Ishikawa (cell line): ENCODE results near the gene CRYGA.

Experiments used
- CEBPB ChIP-seq: IDR thresholded peaks from 2 replicates; pipeline ENCODE4 v1.6.1; 2012
- CREB1 ChIP-seq: IDR thresholded peaks from 2 replicates; pipeline ENCODE4 v1.6.1; 2012; ENCODE audit warnings: low read depth
- EGR1 ChIP-seq: IDR thresholded peaks from 2 replicates; pipeline ENCODE4 v1.6.1; 2012
- EP300 ChIP-seq: IDR thresholded peaks from 2 replicates; pipeline ENCODE4 v1.6.1; 2012; ENCODE audit warnings: borderline replicate concordance
- FOXM1 ChIP-seq: IDR thresholded peaks from 2 replicates; pipeline ENCODE4 v1.6.1; 2012; ENCODE audit warnings: low read depth, borderline replicate concordance
- MAX ChIP-seq: IDR thresholded peaks from 2 replicates; pipeline ENCODE4 v1.6.1; 2012
- NFIC ChIP-seq: IDR thresholded peaks from 2 replicates; pipeline ENCODE4 v1.6.1; 2012
- RAD21 ChIP-seq: IDR thresholded peaks from 2 replicates; pipeline ENCODE4 v1.6.1; 2012; ENCODE audit warnings: low read depth
- REST ChIP-seq: IDR thresholded peaks from 2 replicates; pipeline ENCODE4 v1.6.1; 2012; ENCODE audit warnings: low read depth, mild to moderate bottlenecking
- TAF1 ChIP-seq: IDR thresholded peaks from 2 replicates; pipeline ENCODE4 v1.6.1; 2012; ENCODE audit warnings: low read depth, mild to moderate bottlenecking
- TCF12 ChIP-seq: IDR thresholded peaks from 2 replicates; pipeline ENCODE4 v1.6.1; 2012; ENCODE audit warnings: low read depth
- TEAD4 ChIP-seq: IDR thresholded peaks from 2 replicates; pipeline ENCODE4 v1.6.1; 2012
- USF1 ChIP-seq: IDR thresholded peaks from 2 replicates; pipeline ENCODE4 v1.6.1; 2012
- YY1 ChIP-seq: IDR thresholded peaks from 2 replicates; pipeline ENCODE4 v1.6.1; 2012; ENCODE audit warnings: low read depth
- ZBTB7A ChIP-seq: IDR thresholded peaks from 2 replicates; pipeline ENCODE4 v1.6.1; 2012; ENCODE audit warnings: low read depth

The CRYGA gene

GRCh38 chr2:208207769-208208168 is 44.4 kb upstream of the CRYGA start:
- no peak for TF ChIP-seq USF1
- no peak for TF ChIP-seq MAX
- no peak for TF ChIP-seq EP300
- TF ChIP-seq NFIC = no peak
- no peak for TF ChIP-seq CEBPB
- TF ChIP-seq RAD21 = no peak
- TF ChIP-seq TCF12 = no peak
- TF ChIP-seq EGR1 = no peak
- no peak for TF ChIP-seq ZBTB7A
- TF ChIP-seq FOXM1 = no peak
- no peak for TF ChIP-seq CREB1
- no peak for TF ChIP-seq TAF1
- no peak for TF ChIP-seq YY1
- no peak for TF ChIP-seq TEAD4
- no peak for TF ChIP-seq REST

- TF ChIP-seq TAF1 (no peak), FOXM1 (no peak), TCF12 (no peak), USF1 (no peak), EP300 (no peak), NFIC (no peak), YY1 (no peak)
Observed at GRCh38 chr2:208204166-208204565, 40.8 kb upstream of the CRYGA start.

GRCh38 chr2:208195531-208195930 is 32.1 kb upstream of the CRYGA start:
- TF ChIP-seq FOXM1 = no peak
- TF ChIP-seq MAX = no peak
- TF ChIP-seq EP300 = no peak
- TF ChIP-seq YY1 = no peak
- no peak for TF ChIP-seq NFIC
- TF ChIP-seq REST = no peak
- no peak for TF ChIP-seq EGR1
- no peak for TF ChIP-seq TEAD4
- TF ChIP-seq ZBTB7A = no peak
- no peak for TF ChIP-seq USF1
- no peak for TF ChIP-seq CREB1
- TF ChIP-seq CEBPB = no peak
- no peak for TF ChIP-seq RAD21

- TF ChIP-seq REST (no peak), TAF1 (no peak), CEBPB (no peak), USF1 (no peak), CREB1 (no peak), MAX (no peak), RAD21 (no peak), ZBTB7A (no peak), TEAD4 (no peak), YY1 (no peak), EP300 (no peak)
Observed at GRCh38 chr2:208192611-208193236, 29.3 kb upstream of the CRYGA start.
